Measurements from ENCODE around the gene EEPD1.

The EEPD1 gene

DNA sequence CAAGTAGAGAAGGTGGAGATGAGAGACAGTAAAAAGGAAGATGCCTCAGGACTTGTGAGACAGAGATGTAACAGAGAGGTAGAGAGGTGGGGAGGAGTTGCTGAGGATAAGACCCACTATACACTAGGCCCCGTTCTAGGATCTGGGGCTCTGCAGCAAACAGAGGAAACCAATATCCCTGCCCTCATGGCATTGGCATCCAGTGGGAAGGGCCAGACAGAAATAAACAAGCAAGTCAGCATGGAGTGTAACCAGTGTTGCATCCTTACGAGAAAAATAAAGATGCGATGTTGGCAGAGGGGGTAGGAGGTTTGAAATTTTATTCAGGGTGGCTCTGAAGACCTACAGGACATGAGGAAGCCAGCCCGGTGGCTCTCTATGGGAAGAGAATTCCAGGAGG lies 22.0 kb upstream of the EEPD1 start:
- in situ Hi-C loops (cut with MboI; ENCODE audit: low pct_unique_long_range_greater_than_20kb, low sequenced_read_pairs, unreplicated experiment): no loop called here
- TF ChIP-seq, protein P1, sequence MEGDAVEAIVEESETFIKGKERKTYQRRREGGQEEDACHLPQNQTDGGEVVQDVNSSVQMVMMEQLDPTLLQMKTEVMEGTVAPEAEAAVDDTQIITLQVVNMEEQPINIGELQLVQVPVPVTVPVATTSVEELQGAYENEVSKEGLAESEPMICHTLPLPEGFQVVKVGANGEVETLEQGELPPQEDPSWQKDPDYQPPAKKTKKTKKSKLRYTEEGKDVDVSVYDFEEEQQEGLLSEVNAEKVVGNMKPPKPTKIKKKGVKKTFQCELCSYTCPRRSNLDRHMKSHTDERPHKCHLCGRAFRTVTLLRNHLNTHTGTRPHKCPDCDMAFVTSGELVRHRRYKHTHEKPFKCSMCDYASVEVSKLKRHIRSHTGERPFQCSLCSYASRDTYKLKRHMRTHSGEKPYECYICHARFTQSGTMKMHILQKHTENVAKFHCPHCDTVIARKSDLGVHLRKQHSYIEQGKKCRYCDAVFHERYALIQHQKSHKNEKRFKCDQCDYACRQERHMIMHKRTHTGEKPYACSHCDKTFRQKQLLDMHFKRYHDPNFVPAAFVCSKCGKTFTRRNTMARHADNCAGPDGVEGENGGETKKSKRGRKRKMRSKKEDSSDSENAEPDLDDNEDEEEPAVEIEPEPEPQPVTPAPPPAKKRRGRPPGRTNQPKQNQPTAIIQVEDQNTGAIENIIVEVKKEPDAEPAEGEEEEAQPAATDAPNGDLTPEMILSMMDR (IDR thresholded peaks at IDR 0.05; ENCODE audit: extremely low read depth, insufficient read depth, missing control alignments): no peak
- no peak for DNase-seq (ENCODE audit: low spot score)

DNA sequence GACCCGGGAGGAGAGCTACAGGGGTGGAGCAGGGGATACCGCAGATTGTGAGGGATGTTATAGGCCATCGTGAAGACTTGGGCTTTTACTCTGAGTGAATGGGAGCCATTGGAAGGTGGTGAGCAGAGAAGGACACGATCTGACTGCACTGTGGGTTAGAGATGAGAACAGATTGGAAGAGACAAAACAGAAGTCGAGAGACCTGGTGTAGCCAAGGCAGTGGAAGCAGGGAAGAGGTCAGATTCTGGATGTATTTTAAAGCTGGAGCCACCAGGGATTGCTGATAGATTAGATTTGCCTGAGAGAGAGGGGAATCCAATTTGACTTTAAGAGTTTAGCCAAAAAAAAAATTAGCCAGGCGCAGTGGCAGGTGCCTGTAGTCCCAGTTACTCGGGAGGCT lies 21.6 kb upstream of the EEPD1 start:
- TF ChIP-seq, protein P1 (IDR thresholded peaks at IDR 0.05; ENCODE audit: extremely low read depth, insufficient read depth, missing control alignments): no peak

DNA sequence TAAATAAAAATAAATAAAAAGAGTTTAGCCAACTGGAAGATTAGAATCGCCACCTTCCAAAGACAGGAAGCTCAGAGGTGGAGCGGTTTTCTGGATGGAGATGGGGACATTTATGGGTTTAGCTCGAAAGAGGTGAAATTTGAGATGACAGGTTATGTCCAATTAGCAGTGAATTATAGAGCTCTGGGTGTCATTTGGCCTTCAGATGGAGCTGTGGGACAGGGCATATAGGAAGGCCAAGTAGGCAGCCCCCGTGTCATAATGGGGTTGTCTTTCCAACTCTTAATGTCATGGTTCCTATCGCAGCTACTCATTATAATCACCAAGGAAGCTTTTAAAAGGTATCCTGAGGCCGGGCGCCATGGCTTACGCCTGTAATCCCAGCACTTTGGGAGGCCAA lies 21.0 kb upstream of the EEPD1 start:
- TF ChIP-seq, protein P1 (IDR thresholded peaks at IDR 0.05; ENCODE audit: extremely low read depth, insufficient read depth, missing control alignments): no peak
- in situ Hi-C loops (cut with MboI; ENCODE audit: low pct_unique_long_range_greater_than_20kb, low sequenced_read_pairs, unreplicated experiment): no loop called here
- DNase-seq (ENCODE audit: low spot score): no peak

More for the DNA sequence above, 21.6 kb upstream of the EEPD1 start:
- no peak for DNase-seq (ENCODE audit: low spot score)
- in situ Hi-C loops (cut with MboI; ENCODE audit: low pct_unique_long_range_greater_than_20kb, low sequenced_read_pairs, unreplicated experiment): no loop called here

DNA sequence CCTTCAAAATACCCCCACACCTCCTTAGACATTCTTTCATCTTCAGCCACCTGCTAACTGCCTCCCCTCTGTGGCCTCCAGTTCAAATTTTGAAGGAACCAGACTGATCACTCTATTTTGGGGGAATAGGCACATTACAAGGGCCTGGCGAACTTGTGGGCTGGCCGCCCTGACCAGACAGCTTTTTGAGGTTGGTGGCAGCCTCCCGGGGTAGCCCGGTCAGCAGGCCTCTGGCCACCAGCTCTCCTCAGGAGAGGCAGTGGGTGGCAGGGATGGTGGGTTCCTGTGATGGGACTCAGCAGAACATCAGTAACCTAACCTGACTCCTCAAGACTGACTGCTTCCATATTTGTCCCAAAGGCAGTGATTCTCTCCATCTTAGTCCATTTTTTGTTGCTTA lies 17.4 kb upstream of the EEPD1 start:
- no peak for DNase-seq (ENCODE audit: low spot score)
- TF ChIP-seq, protein P1 (IDR thresholded peaks at IDR 0.05; ENCODE audit: extremely low read depth, insufficient read depth, missing control alignments): no peak
- in situ Hi-C loops (cut with MboI; ENCODE audit: low pct_unique_long_range_greater_than_20kb, low sequenced_read_pairs, unreplicated experiment): no loop called here

DNA sequence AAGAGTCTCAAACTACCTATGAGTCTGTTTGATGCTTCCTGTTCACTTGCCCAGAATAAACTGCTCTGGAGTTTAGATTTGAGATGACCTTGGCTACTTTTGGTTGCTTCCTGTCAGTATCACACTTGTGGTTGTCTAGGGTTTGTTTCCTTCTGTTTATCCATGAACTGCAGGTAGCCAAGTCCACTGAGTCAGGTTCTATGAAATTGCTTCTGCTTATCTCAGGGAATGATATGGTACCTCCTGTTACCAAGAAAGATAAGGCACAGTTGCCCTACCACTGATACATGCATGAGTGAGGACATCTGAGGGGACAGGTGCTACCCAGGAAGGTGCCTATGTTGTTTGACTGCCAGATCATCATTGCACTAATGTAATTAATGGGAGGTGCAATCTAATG lies 15.8 kb upstream of the EEPD1 start:
- in situ Hi-C loops (cut with MboI; ENCODE audit: low pct_unique_long_range_greater_than_20kb, low sequenced_read_pairs, unreplicated experiment): no loop called here
- no peak for DNase-seq (ENCODE audit: low spot score)

DNA sequence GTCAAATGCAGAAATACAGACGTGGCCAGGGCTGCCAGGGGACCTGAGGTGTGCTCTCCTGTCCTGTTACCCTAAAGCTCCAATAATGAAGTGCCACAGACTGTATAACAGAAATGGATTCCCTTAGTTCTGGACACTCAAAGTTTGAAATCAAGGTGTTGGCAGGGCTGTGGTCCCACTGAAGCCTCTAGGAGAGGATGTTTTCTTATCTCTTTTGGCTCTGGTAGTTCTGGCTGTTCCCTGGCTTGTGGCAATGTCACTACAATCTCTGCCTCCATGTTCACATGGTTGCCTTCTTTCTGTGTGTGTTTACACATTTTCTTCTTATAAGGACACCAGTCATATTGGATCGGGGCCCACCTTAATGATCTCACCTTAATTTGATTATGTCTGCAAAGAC lies 15.3 kb upstream of the EEPD1 start:
- DNase-seq (ENCODE audit: low spot score): no peak
- in situ Hi-C loops (cut with MboI; ENCODE audit: low pct_unique_long_range_greater_than_20kb, low sequenced_read_pairs, unreplicated experiment): no loop called here
- TF ChIP-seq, protein P1 (IDR thresholded peaks at IDR 0.05; ENCODE audit: extremely low read depth, insufficient read depth, missing control alignments): no peak

More for the DNA sequence above, 15.8 kb upstream of the EEPD1 start:
- TF ChIP-seq, protein P1 (IDR thresholded peaks at IDR 0.05; ENCODE audit: extremely low read depth, insufficient read depth, missing control alignments): no peak

DNA sequence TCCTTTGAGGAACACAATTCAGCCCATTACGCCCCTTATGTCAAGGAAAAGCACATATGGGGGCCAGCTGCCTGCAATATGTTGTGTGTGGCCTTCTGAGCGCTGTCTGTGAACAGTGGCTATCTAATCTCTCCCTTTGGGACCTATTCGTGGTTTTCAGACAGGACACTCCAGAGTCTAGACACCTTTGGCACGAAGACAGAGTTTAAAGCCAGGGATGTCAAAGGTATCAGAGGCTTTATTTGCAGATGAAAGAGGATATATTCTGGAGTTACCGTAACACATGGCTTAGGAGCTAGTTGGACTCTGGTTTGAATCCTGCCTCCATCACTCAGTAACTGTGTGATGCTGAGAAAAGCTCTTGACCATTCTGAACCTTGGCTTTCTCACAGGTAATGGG lies 14.8 kb upstream of the EEPD1 start:
- TF ChIP-seq, protein P1 (IDR thresholded peaks at IDR 0.05; ENCODE audit: extremely low read depth, insufficient read depth, missing control alignments): no peak
- in situ Hi-C loops (cut with MboI; ENCODE audit: low pct_unique_long_range_greater_than_20kb, low sequenced_read_pairs, unreplicated experiment): no loop called here

More for the DNA sequence above, 14.8 kb upstream of the EEPD1 start:
- DNase-seq (ENCODE audit: low spot score): no peak
